PC-9 (cell line): ENCODE measurements around the gene THAP11.

ENCODE experiments used
- EZH2 ChIP-seq: fragments of 200-600 bp; sonication (generic); IDR thresholded peaks from 2 replicates; pipeline ENCODE4 v1.8.0; 2017; ENCODE audit warnings: antibody characterized with exemption, low read depth
- TF ChIP-seq, protein P1 (sequence below): fragments of 200-600 bp; sonication (generic); conservative IDR thresholded peaks from 2 replicates; pipeline ENCODE4 v1.6.1; 2017; ENCODE audit warnings: mixed run types, antibody characterized with exemption, mild to moderate bottlenecking, moderate library complexity

GRCh38 chr16:67804853-67805542, 37.1 kb upstream of the THAP11 start:
- TF ChIP-seq, protein P1, sequence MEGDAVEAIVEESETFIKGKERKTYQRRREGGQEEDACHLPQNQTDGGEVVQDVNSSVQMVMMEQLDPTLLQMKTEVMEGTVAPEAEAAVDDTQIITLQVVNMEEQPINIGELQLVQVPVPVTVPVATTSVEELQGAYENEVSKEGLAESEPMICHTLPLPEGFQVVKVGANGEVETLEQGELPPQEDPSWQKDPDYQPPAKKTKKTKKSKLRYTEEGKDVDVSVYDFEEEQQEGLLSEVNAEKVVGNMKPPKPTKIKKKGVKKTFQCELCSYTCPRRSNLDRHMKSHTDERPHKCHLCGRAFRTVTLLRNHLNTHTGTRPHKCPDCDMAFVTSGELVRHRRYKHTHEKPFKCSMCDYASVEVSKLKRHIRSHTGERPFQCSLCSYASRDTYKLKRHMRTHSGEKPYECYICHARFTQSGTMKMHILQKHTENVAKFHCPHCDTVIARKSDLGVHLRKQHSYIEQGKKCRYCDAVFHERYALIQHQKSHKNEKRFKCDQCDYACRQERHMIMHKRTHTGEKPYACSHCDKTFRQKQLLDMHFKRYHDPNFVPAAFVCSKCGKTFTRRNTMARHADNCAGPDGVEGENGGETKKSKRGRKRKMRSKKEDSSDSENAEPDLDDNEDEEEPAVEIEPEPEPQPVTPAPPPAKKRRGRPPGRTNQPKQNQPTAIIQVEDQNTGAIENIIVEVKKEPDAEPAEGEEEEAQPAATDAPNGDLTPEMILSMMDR = no peak
- TF ChIP-seq EZH2 = no peak
